Measurements from ENCODE around the gene MEPCE. TPM values are rescaled to one million over a fixed set of nuclear protein-coding genes. Genes with fewer than 3 reads are reported as not detected.

MEPCE gene
- total and polyA plus RNA-seq, 2 experiments from 2014 or later = 8.0 to 24.2 TPM

- Histone ChIP-seq H3K79me2 (ENCODE audit: insufficient read depth) (peaks cover 60% of the 10 kb centered on the region), H2AFZ (peak overlapping the region; percentile 40), H3F3A (ENCODE audit: insufficient read depth) (peaks cover 22% of the 10 kb centered on the region), H3K9me3 (ENCODE audit: low read depth) (no peaks in the 10 kb centered on the region), H4K20me1 (ENCODE audit: insufficient read depth) (no peaks in the 10 kb centered on the region), H3K4me3 (peak overlapping the region; percentile 92), H3K36me3 (ENCODE audit: low read depth) (peaks cover 3% of the 10 kb centered on the region; the same call in 1 of the 2 replicates), H3K9me2 (ENCODE audit: insufficient read depth) (no peaks in the 10 kb centered on the region), H3K9ac (peak overlapping the region; percentile 98), H3K4me2 (ENCODE audit: unreplicated experiment) (peak overlapping the region; percentile 76), H3K27ac (peak overlapping the region; percentile 100), H3K4me1 (ENCODE audit: insufficient read depth) (0 out of 2 replicates have a peak, but pooled peaks cover 19% of the 10 kb centered on the region), H3K27me3 (replicated peaks; ENCODE audit: insufficient read depth) (no peaks in the 10 kb centered on the region)
- 23 to 25% methylated on average over 30 to 31 of the region's 31 CpGs for WGBS, 2 experiments (ENCODE audit: low coverage in 1 of 2, low lambda C conversion rate in 2 of 2, missing lambda C conversion rate in 2 of 2)
- peak; percentile 55 for DNase-seq
- in situ Hi-C loops (cut with MboI) = no loop called here
- no peak for TF ChIP-seq EZH2phosphoT487 (IDR thresholded peaks at IDR 0.05; ENCODE audit: insufficient read depth, low read depth)
- no peak for TF ChIP-seq EZH2 (IDR thresholded peaks at IDR 0.05; ENCODE audit: insufficient read depth, poor library complexity, severe bottlenecking)
These were observed 1.1 kb downstream of the MEPCE start for GRCh38 chr7:100430493-100431285.

- no peaks in the 10 kb centered on the region for H3K9me3 ChIP-seq (ENCODE audit: low read depth)
- H3K4me2 ChIP-seq (ENCODE audit: unreplicated experiment) = peak overlapping the region; percentile 76
- peak overlapping the region; percentile 98 for H3K9ac ChIP-seq
- no peak overlapping the region for H2AFZ ChIP-seq
- no peaks in the 10 kb centered on the region for H3K9me2 ChIP-seq (ENCODE audit: insufficient read depth)
- 0 out of 2 replicates have a peak, but pooled peaks cover 19% of the 10 kb centered on the region for H3K4me1 ChIP-seq (ENCODE audit: insufficient read depth)
- peak overlapping the region; percentile 92 for H3K4me3 ChIP-seq
- no peaks in the 10 kb centered on the region for H3K27me3 ChIP-seq (replicated peaks; ENCODE audit: insufficient read depth)
- H3K27ac ChIP-seq = no peak overlapping the region
- no peak for DNase-seq
- in situ Hi-C loops (cut with MboI) = no loop called here
- 90 to 96% methylated on average over 23 of the region's 23 CpGs for WGBS, 2 experiments (ENCODE audit: low coverage in 1 of 2, low lambda C conversion rate in 2 of 2, missing lambda C conversion rate in 2 of 2)
- no peaks in the 10 kb centered on the region for H4K20me1 ChIP-seq (ENCODE audit: insufficient read depth)
- peaks cover 3% of the 10 kb centered on the region; the same call in 1 of the 2 replicates for H3K36me3 ChIP-seq (ENCODE audit: low read depth)
- H3F3A ChIP-seq (ENCODE audit: insufficient read depth) = peaks cover 22% of the 10 kb centered on the region
- peaks cover 62% of the 10 kb centered on the region for H3K79me2 ChIP-seq (ENCODE audit: insufficient read depth)
- TF ChIP-seq EZH2phosphoT487 (IDR thresholded peaks at IDR 0.05; ENCODE audit: insufficient read depth, low read depth) (no peak), EZH2 (IDR thresholded peaks at IDR 0.05; ENCODE audit: insufficient read depth, poor library complexity, severe bottlenecking) (no peak)
These were observed 1.7 kb downstream of the MEPCE start for GRCh38 chr7:100431286-100431735.

- peaks cover 22% of the 10 kb centered on the region for H3F3A ChIP-seq (ENCODE audit: insufficient read depth)
- H3K4me2 ChIP-seq (ENCODE audit: unreplicated experiment) = peak overlapping the region; percentile 28
- TF ChIP-seq EZH2 (IDR thresholded peaks at IDR 0.05; ENCODE audit: insufficient read depth, poor library complexity, severe bottlenecking) (no peak), EZH2phosphoT487 (IDR thresholded peaks at IDR 0.05; ENCODE audit: insufficient read depth, low read depth) (no peak)
- peaks cover 62% of the 10 kb centered on the region for H3K79me2 ChIP-seq (ENCODE audit: insufficient read depth)
- H3K4me1 ChIP-seq (ENCODE audit: insufficient read depth) = peaks cover 19% of the 10 kb centered on the region; the same call in 1 of the 2 replicates
- H3K27me3 ChIP-seq (replicated peaks; ENCODE audit: insufficient read depth) = no peaks in the 10 kb centered on the region
- H2AFZ ChIP-seq = no peak overlapping the region
- no peak overlapping the region for H3K4me3 ChIP-seq
- peaks cover 3% of the 10 kb centered on the region; the same call in 1 of the 2 replicates for H3K36me3 ChIP-seq (ENCODE audit: low read depth)
- H4K20me1 ChIP-seq (ENCODE audit: insufficient read depth) = no peaks in the 10 kb centered on the region
- no peaks in the 10 kb centered on the region for H3K9me3 ChIP-seq (ENCODE audit: low read depth)
- H3K9ac ChIP-seq = peak overlapping the region; percentile 98; the same call in 1 of the 2 replicates
- H3K27ac ChIP-seq = no peak overlapping the region
- in situ Hi-C loops (cut with MboI) = no loop called here
- 86 to 87% methylated on average over 4 of the region's 4 CpGs for WGBS, 2 experiments (ENCODE audit: low coverage in 1 of 2, low lambda C conversion rate in 2 of 2, missing lambda C conversion rate in 2 of 2)
- DNase-seq = no peak
- H3K9me2 ChIP-seq (ENCODE audit: insufficient read depth) = no peaks in the 10 kb centered on the region
These were observed 2.4 kb downstream of the MEPCE start for GRCh38 chr7:100432053-100432452.

DNA sequence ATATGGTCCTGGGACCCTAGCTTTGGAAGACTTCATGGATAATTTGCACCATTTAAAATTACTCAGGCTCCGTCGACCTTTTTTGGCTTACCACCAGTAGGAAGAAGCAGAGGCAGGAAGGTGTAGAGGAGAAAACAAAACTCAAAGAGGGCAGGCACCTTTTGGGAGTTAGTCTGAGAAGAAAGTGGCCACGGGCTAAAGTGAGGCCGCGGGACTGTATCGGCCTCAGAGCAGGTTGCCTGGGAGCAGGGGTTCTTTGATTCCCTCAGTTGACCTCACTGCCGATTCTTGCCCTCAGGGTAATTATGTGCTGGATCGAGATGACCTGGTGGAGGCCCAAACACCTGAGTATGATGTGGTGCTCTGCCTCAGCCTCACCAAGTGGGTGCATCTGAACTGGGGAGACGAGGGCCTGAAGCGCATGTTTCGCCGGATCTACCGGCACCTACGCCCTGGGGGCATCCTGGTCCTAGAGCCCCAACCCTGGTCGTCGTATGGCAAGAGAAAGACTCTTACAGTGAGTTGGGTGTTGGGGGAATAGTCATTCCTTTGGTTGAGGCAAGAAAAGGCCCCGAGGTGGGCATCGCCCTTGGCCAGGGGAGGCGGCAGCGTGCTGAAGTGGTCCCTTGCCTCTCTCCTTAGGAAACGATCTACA lies 3.1 kb downstream of the MEPCE start:
- Histone ChIP-seq H4K20me1 (ENCODE audit: insufficient read depth) (no peaks in the 10 kb centered on the region), H3K4me2 (ENCODE audit: unreplicated experiment) (no peak overlapping the region), H3K36me3 (ENCODE audit: low read depth) (peaks cover 3% of the 10 kb centered on the region; the same call in 1 of the 2 replicates), H3K4me3 (no peak overlapping the region), H3K9me2 (ENCODE audit: insufficient read depth) (no peaks in the 10 kb centered on the region), H3K4me1 (ENCODE audit: insufficient read depth) (peaks cover 19% of the 10 kb centered on the region; the same call in 1 of the 2 replicates), H3K9ac (no peak overlapping the region), H3F3A (ENCODE audit: insufficient read depth) (peaks cover 23% of the 10 kb centered on the region), H3K9me3 (ENCODE audit: low read depth) (no peaks in the 10 kb centered on the region), H3K27me3 (replicated peaks; ENCODE audit: insufficient read depth) (no peaks in the 10 kb centered on the region), H2AFZ (no peak overlapping the region), H3K79me2 (ENCODE audit: insufficient read depth) (peaks cover 62% of the 10 kb centered on the region), H3K27ac (no peak overlapping the region)
- in situ Hi-C loops (cut with MboI) = no loop called here
- TF ChIP-seq EZH2 (IDR thresholded peaks at IDR 0.05; ENCODE audit: insufficient read depth, poor library complexity, severe bottlenecking) (no peak), EZH2phosphoT487 (IDR thresholded peaks at IDR 0.05; ENCODE audit: insufficient read depth, low read depth) (no peak)
- no peak for DNase-seq
- WGBS, 2 experiments (ENCODE audit: low coverage in 1 of 2, low lambda C conversion rate in 2 of 2, missing lambda C conversion rate in 2 of 2) = 84 to 89% methylated on average over 20 to 21 of the region's 21 CpGs

Data from GM23248 (cell line).